ENCODE data around the gene HEBP1.

GRCh38 chr12:13004361-13004760 is 4.3 kb upstream of the HEBP1 start:
- TF ChIP-seq POLR2A (IDR thresholded peaks at IDR 0.05) = no peak
- TF ChIP-seq CTCF (IDR thresholded peaks at IDR 0.05) = no peak

All from vagina (tissue), 2 donors.